ENCODE data around the gene NID1.

- no peak for TF ChIP-seq CTCF (conservative IDR thresholded peaks at IDR 0.05; ENCODE audit: low read length)
- TF ChIP-seq EZH2phosphoT487 (IDR thresholded peaks at IDR 0.05; ENCODE audit: borderline replicate concordance, low read depth, low read length): no peak
These were observed 3.1 kb upstream of the NID1 start for GRCh38 chr1:236067854-236068454.

All from OCI-LY7 (cell line).